ENCODE results near the gene UBE2J2.
"Not testable (repeated sequence)": the region's sequence is repeated elsewhere in the genome, so short reads cannot be mapped to it uniquely, and the experiment has no call there.

Gene UBE2J2

DNA sequence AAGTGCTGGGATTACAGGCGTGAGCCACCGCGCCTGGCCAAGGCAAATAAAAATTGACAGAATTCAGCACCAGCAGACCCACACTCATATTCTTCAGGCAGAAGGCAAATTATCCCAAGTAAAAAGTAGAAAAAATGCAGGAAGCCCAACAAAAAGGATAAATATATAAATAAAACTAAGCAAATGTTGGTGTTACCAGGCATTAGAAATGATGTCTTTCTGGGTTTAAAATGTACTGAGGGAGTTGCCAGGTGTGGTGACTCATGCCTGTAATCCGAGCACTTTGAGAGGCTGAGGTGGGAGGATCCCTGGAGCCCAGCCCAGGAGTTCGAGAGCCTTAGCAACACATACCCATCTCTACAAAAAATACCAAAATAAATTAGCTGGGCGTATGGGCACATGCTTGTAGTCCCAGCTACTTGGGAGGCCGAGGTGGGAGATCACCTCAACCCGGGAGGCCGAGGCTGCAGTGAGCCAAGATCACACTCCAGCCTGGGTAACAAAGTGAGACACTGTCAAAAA lies 44.5 kb upstream of the UBE2J2 start:
- Histone ChIP-seq H3K9ac (ENCODE audit: low read length) (no peak overlapping the region), H3K27me3 (ENCODE audit: low read depth, low read length) (no peaks in the 10 kb centered on the region), H3K79me2 (ENCODE audit: low read length) (peaks cover 46% of the 10 kb centered on the region), H3K4me2 (ENCODE audit: low read length) (no peak overlapping the region), H3K27ac (ENCODE audit: low read length) (no peak overlapping the region), H3K36me3 (replicated peaks; ENCODE audit: low read depth, low read length) (peaks cover 26% of the 10 kb centered on the region), H2AFZ (ENCODE audit: low read depth, low read length) (no peak overlapping the region), H4K20me1 (ENCODE audit: insufficient read depth, low read length) (peaks cover 23% of the 10 kb centered on the region), H3K4me1 (ENCODE audit: low read length) (peaks cover 2% of the 10 kb centered on the region), H3K9me3 (ENCODE audit: insufficient read depth, low read length) (no peaks in the 10 kb centered on the region), H3K4me3 (ENCODE audit: low read length) (no peak overlapping the region)
- no peak for TF ChIP-seq EZH2phosphoT487 (IDR thresholded peaks at IDR 0.05; ENCODE audit: low read depth)
- TF ChIP-seq, protein P1, sequence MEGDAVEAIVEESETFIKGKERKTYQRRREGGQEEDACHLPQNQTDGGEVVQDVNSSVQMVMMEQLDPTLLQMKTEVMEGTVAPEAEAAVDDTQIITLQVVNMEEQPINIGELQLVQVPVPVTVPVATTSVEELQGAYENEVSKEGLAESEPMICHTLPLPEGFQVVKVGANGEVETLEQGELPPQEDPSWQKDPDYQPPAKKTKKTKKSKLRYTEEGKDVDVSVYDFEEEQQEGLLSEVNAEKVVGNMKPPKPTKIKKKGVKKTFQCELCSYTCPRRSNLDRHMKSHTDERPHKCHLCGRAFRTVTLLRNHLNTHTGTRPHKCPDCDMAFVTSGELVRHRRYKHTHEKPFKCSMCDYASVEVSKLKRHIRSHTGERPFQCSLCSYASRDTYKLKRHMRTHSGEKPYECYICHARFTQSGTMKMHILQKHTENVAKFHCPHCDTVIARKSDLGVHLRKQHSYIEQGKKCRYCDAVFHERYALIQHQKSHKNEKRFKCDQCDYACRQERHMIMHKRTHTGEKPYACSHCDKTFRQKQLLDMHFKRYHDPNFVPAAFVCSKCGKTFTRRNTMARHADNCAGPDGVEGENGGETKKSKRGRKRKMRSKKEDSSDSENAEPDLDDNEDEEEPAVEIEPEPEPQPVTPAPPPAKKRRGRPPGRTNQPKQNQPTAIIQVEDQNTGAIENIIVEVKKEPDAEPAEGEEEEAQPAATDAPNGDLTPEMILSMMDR (IDR thresholded peaks at IDR 0.05; ENCODE audit: low read depth, low read length): no peak

DNA sequence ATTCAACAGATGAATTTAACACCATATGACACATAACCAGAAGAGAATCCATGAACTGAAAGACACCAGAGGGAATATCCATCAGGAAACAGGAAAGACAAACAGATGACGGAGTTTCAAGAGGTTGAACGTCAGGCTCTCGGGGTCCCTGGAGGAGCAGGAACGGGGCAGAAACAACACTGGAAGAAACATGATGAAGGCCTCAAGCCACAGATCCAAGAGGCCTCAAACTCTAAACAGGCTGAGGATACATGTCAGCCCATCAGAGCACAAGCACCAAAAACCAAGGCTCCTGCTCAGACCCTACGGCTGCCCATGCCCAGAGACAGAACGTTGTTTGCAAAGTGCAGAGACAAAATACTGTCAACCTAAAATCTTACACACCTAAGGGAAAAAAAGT lies 43.8 kb upstream of the UBE2J2 start:
- Histone ChIP-seq H4K20me1 (ENCODE audit: insufficient read depth, low read length) (peaks cover 18% of the 10 kb centered on the region), H3K9me3 (ENCODE audit: insufficient read depth, low read length) (no peaks in the 10 kb centered on the region), H3K4me2 (ENCODE audit: low read length) (no peak overlapping the region), H2AFZ (ENCODE audit: low read depth, low read length) (no peak overlapping the region), H3K4me1 (ENCODE audit: low read length) (no peaks in the 10 kb centered on the region), H3K79me2 (ENCODE audit: low read length) (peaks cover 39% of the 10 kb centered on the region), H3K27ac (ENCODE audit: low read length) (no peak overlapping the region), H3K9ac (ENCODE audit: low read length) (no peak overlapping the region), H3K27me3 (ENCODE audit: low read depth, low read length) (no peaks in the 10 kb centered on the region), H3K36me3 (replicated peaks; ENCODE audit: low read depth, low read length) (peaks cover 28% of the 10 kb centered on the region), H3K4me3 (ENCODE audit: low read length) (no peak overlapping the region)
- no peak for TF ChIP-seq EZH2phosphoT487 (IDR thresholded peaks at IDR 0.05; ENCODE audit: low read depth)
- TF ChIP-seq, protein P1 (IDR thresholded peaks at IDR 0.05; ENCODE audit: low read depth, low read length): no peak

DNA sequence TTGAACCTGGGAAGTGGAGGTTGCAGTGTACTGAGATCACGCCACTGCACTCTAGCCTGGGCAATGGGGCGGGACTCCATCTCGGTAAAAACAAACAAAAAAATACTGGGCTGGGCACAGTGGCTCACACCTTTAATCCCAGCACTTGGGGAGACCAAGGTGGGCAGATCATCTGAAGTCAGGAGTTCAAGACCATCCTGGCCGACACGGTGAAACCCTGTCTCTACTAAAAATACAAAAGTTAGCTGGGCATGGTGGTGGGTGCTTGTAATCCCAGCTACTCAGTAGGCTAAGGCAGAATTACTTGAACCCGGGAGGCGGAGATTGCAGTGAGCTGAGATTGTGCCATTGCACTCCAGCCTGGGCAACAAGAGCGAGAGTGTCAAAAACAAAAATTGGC lies 42.5 kb upstream of the UBE2J2 start:
- not testable (repeated sequence) for H3K27ac ChIP-seq (ENCODE audit: low read length); H3K4me3 ChIP-seq (ENCODE audit: low read length); H3K9me3 ChIP-seq (ENCODE audit: insufficient read depth, low read length); H3K27me3 ChIP-seq (ENCODE audit: low read depth, low read length); H3K4me1 ChIP-seq (ENCODE audit: low read length); H3K4me2 ChIP-seq (ENCODE audit: low read length); H3K9ac ChIP-seq (ENCODE audit: low read length); H2AFZ ChIP-seq (ENCODE audit: low read depth, low read length)
- H3K79me2 ChIP-seq (ENCODE audit: low read length): peaks cover 28% of the 10 kb centered on the region
- peaks cover 33% of the 10 kb centered on the region for H3K36me3 ChIP-seq (replicated peaks; ENCODE audit: low read depth, low read length)
- H4K20me1 ChIP-seq (ENCODE audit: insufficient read depth, low read length): peaks cover 11% of the 10 kb centered on the region

DNA sequence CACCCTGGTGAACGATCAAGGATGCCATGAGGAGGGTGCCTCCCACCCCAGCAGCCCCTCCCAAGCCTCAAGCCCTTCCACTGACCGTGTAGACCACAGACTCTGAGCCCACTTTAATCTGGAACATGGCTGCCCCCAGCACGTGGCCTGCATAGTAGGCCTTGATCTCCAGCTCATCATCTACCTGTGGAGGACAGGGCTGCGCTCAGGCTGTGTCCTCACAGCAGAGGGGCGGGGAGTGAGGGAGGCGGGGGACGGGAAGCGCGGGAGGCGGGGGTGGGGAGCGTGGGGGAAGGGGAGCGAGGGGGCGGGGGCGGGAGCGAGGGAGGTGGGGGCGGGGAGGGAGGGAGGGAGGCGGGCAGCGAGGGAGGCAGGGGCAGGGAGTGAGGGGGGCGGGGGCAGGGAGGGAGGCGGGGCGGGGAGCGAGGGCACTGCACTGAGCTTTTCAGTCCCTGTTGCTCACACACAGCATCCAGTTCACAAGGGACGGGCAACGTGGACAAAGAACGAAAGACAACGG lies 41.8 kb upstream of the UBE2J2 start:
- Histone ChIP-seq H3K36me3 (replicated peaks; ENCODE audit: low read depth, low read length) (peaks cover 35% of the 10 kb centered on the region), H3K4me1 (ENCODE audit: low read length) (no peaks in the 10 kb centered on the region), H3K79me2 (ENCODE audit: low read length) (peaks cover 21% of the 10 kb centered on the region), H2AFZ (ENCODE audit: low read depth, low read length) (no peak overlapping the region), H3K9me3 (ENCODE audit: insufficient read depth, low read length) (no peaks in the 10 kb centered on the region), H3K4me2 (ENCODE audit: low read length) (no peak overlapping the region), H3K4me3 (ENCODE audit: low read length) (no peak overlapping the region), H3K9ac (ENCODE audit: low read length) (no peak overlapping the region), H4K20me1 (ENCODE audit: insufficient read depth, low read length) (peaks cover 6% of the 10 kb centered on the region; the same call in 1 of the 2 replicates), H3K27me3 (ENCODE audit: low read depth, low read length) (no peaks in the 10 kb centered on the region), H3K27ac (ENCODE audit: low read length) (no peak overlapping the region)
- TF ChIP-seq EZH2phosphoT487 (IDR thresholded peaks at IDR 0.05; ENCODE audit: low read depth): no peak
- TF ChIP-seq, protein P1 (IDR thresholded peaks at IDR 0.05; ENCODE audit: low read depth, low read length): no peak

Measured in OCI-LY3 (cell line).